ENCODE data around the gene NUP210L.

DNA sequence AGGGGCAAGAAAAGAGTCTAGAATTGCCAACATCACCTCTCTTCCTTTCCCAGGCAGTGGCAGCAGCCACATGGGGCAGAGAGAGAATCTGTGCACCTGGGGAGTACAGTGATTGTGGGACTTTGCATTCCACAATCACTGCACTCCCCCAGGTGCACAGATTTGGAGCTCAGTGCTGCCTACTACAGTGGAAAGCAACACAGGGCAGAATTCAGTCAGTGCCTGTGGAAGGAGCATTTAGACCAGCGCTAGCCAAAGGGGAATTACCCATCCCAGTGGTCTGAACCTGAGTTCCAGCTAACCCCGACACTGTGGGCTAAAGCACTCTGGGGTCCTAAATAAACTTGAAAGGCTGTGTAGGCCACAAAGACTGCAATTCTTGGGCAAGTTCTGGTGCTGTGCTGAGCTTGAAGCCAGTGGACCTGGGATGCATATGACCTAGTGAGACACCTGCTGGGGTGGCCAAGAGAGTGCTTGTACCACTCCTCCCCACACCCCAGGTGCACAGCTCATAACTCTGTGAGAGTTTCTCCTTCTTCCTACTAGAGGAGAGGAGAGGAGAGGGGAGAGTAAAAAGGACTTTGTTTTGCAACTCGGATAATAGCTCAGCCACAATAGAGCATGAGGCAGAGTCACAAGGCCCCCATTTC lies 50.3 kb downstream of the NUP210L start:
- no peak for TF ChIP-seq POLR2A (IDR thresholded peaks at IDR 0.05)
- TF ChIP-seq, protein P1, sequence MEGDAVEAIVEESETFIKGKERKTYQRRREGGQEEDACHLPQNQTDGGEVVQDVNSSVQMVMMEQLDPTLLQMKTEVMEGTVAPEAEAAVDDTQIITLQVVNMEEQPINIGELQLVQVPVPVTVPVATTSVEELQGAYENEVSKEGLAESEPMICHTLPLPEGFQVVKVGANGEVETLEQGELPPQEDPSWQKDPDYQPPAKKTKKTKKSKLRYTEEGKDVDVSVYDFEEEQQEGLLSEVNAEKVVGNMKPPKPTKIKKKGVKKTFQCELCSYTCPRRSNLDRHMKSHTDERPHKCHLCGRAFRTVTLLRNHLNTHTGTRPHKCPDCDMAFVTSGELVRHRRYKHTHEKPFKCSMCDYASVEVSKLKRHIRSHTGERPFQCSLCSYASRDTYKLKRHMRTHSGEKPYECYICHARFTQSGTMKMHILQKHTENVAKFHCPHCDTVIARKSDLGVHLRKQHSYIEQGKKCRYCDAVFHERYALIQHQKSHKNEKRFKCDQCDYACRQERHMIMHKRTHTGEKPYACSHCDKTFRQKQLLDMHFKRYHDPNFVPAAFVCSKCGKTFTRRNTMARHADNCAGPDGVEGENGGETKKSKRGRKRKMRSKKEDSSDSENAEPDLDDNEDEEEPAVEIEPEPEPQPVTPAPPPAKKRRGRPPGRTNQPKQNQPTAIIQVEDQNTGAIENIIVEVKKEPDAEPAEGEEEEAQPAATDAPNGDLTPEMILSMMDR (IDR thresholded peaks at IDR 0.05), result no peak

All from lower leg skin (tissue), 3 donors.